Urinary bladder (tissue), 2 donors: ENCODE data around the gene RPL27A. TPM values are rescaled to one million over a fixed set of nuclear protein-coding genes. Genes with fewer than 3 reads are reported as not detected.
A peak's percentile ranks its signal among the peaks of the same experiment; 100 is the strongest.

Experiments used
- polyA plus RNA-seq: library from polyadenylated mRNA; stranded (reverse); fragments of 200-250 nt; gene quantifications from one replicate; pipeline ENCODE4 v1.2.3, GENCODE V29; 2013
- small RNA-seq: library from RNA; depleted of rRNA; stranded (forward); fragments of <200 nt; gene quantifications from one replicate; pipeline ENCODE3, GENCODE V24; 2014
- total RNA-seq: library from RNA; depleted of rRNA; stranded (reverse); fragments of >200 nt; gene quantifications from one replicate; pipeline ENCODE4 v1.2.3, GENCODE V29; 2014
- donor health status: healthy.

Gene RPL27A
- total and polyA plus RNA-seq, 2 donors = 674 to 2,792 TPM

Small RNA genes lying within 50 kb of the gene (small RNA-seq; reads per million reads assigned to genes)
- gene SNORA3A = not detected
- gene SNORA3B = 1.8 reads per million, percentile 85 among the genes with 10 or more reads in this experiment

Other genes with a start within 250 kb of the RPL27A start
- gene STK33, start 88.6 kb upstream of the RPL27A start, total RNA-seq = 11.0 TPM
- gene STK33, start 88.6 kb upstream of the RPL27A start, polyA plus RNA-seq = 6.7 TPM
- 7.8 TPM for gene TRIM66, start 127 bp upstream of the RPL27A start, total RNA-seq
- gene TRIM66, start 127 bp upstream of the RPL27A start, polyA plus RNA-seq = 3.2 TPM
- 18.7 TPM for gene AKIP1, start 228.4 kb downstream of the RPL27A start, total RNA-seq
- gene AKIP1, start 228.4 kb downstream of the RPL27A start, polyA plus RNA-seq = 30.7 TPM